ENCODE results near the gene ZNF681.

The ZNF681 gene

GRCh38 chr19:23790641-23791488, 32.2 kb upstream of the ZNF681 start:
- no peak for TF ChIP-seq FOXP2 (optimal IDR thresholded peaks at IDR 0.05; ENCODE audit: borderline replicate concordance, extremely low read depth, extremely low read length, insufficient read depth)
- no peak for TF ChIP-seq POLR2AphosphoS5 (IDR thresholded peaks at IDR 0.05; ENCODE audit: low read depth, low read length)
- no peak for TF ChIP-seq REST (IDR thresholded peaks at IDR 0.05; ENCODE audit: insufficient read depth in 1 of 2, low read depth in 2 of 2, low read length in 2 of 2)

GRCh38 chr19:23789246-23789645, 30.6 kb upstream of the ZNF681 start:
- no peak for TF ChIP-seq TAF1 (IDR thresholded peaks at IDR 0.05; ENCODE audit: borderline replicate concordance, insufficient read depth, low read length)

GRCh38 chr19:23788411-23788810, 29.7 kb upstream of the ZNF681 start:
- TF ChIP-seq POLR2AphosphoS5 (IDR thresholded peaks at IDR 0.05; ENCODE audit: low read depth, low read length) (no peak), FOXP2 (optimal IDR thresholded peaks at IDR 0.05; ENCODE audit: borderline replicate concordance, extremely low read depth, extremely low read length, insufficient read depth) (no peak), SIN3A (IDR thresholded peaks at IDR 0.05; ENCODE audit: borderline replicate concordance, insufficient read depth, low read length) (no peak), REST (IDR thresholded peaks at IDR 0.05; ENCODE audit: insufficient read depth in 1 of 2, low read depth in 2 of 2, low read length in 2 of 2) (no peak), TAF1 (IDR thresholded peaks at IDR 0.05; ENCODE audit: borderline replicate concordance, insufficient read depth, low read length) (no peak)

GRCh38 chr19:23787106-23787505, 28.4 kb upstream of the ZNF681 start:
- TF ChIP-seq REST (IDR thresholded peaks at IDR 0.05; ENCODE audit: insufficient read depth in 1 of 2, low read depth in 2 of 2, low read length in 2 of 2) (no peak), TAF1 (IDR thresholded peaks at IDR 0.05; ENCODE audit: borderline replicate concordance, insufficient read depth, low read length) (no peak), SIN3A (IDR thresholded peaks at IDR 0.05; ENCODE audit: borderline replicate concordance, insufficient read depth, low read length) (no peak), FOXP2 (optimal IDR thresholded peaks at IDR 0.05; ENCODE audit: borderline replicate concordance, extremely low read depth, extremely low read length, insufficient read depth) (no peak), POLR2AphosphoS5 (IDR thresholded peaks at IDR 0.05; ENCODE audit: low read depth, low read length) (no peak)

- no peak for TF ChIP-seq FOXP2 (optimal IDR thresholded peaks at IDR 0.05; ENCODE audit: borderline replicate concordance, extremely low read depth, extremely low read length, insufficient read depth)
- no peak for TF ChIP-seq REST (IDR thresholded peaks at IDR 0.05; ENCODE audit: insufficient read depth in 1 of 2, low read depth in 2 of 2, low read length in 2 of 2)
- no peak for TF ChIP-seq SIN3A (IDR thresholded peaks at IDR 0.05; ENCODE audit: borderline replicate concordance, insufficient read depth, low read length)
- TF ChIP-seq POLR2AphosphoS5 (IDR thresholded peaks at IDR 0.05; ENCODE audit: low read depth, low read length): no peak
- TF ChIP-seq TAF1 (IDR thresholded peaks at IDR 0.05; ENCODE audit: borderline replicate concordance, insufficient read depth, low read length): no peak
These were observed 27.3 kb upstream of the ZNF681 start for GRCh38 chr19:23785982-23786381.
